Fibroblast of pulmonary artery (primary cell): ENCODE data around the gene CD164L2.

ENCODE experiments used
- DNase-seq: peaks from one replicate; pipeline ENCODE4 v3.0.0-alpha.2; 2010; ENCODE audit warnings: low read depth
- H3K4me3 ChIP-seq: replicated peaks from 2 replicates; pipeline ENCODE4 v1.5.1; 2011; ENCODE audit warnings: low read depth, mild to moderate bottlenecking, control low read depth, low read length, moderate library complexity
- CTCF ChIP-seq: IDR thresholded peaks from 2 replicates; pipeline ENCODE4 v1.5.1; 2011; ENCODE audit warnings: mild to moderate bottlenecking, control low read depth, low read length, inconsistent platforms; ENCODE audit errors: missing control alignments

The CD164L2 gene

GRCh38 chr1:27383661-27384060, 528 bp upstream of the CD164L2 start:
- H3K4me3 ChIP-seq = no peak overlapping the region
- TF ChIP-seq CTCF = no peak
- no peak for DNase-seq

GRCh38 chr1:27381969-27382762, 967 bp downstream of the CD164L2 start:
- no peak for DNase-seq
- TF ChIP-seq CTCF = no peak
- no peak overlapping the region for H3K4me3 ChIP-seq

- no peak for TF ChIP-seq CTCF
- no peak for DNase-seq
- no peak overlapping the region for H3K4me3 ChIP-seq
Measured at GRCh38 chr1:27380766-27381733, 2.1 kb downstream of the CD164L2 start.

- DNase-seq = no peak
- no peak overlapping the region for H3K4me3 ChIP-seq
- no peak for TF ChIP-seq CTCF
Measured at GRCh38 chr1:27380224-27380623, 2.9 kb downstream of the CD164L2 start.

- no peak for TF ChIP-seq CTCF
- no peak overlapping the region for H3K4me3 ChIP-seq
- DNase-seq = no peak
Measured at GRCh38 chr1:27379564-27380122, 3.5 kb downstream of the CD164L2 start.

DNA sequence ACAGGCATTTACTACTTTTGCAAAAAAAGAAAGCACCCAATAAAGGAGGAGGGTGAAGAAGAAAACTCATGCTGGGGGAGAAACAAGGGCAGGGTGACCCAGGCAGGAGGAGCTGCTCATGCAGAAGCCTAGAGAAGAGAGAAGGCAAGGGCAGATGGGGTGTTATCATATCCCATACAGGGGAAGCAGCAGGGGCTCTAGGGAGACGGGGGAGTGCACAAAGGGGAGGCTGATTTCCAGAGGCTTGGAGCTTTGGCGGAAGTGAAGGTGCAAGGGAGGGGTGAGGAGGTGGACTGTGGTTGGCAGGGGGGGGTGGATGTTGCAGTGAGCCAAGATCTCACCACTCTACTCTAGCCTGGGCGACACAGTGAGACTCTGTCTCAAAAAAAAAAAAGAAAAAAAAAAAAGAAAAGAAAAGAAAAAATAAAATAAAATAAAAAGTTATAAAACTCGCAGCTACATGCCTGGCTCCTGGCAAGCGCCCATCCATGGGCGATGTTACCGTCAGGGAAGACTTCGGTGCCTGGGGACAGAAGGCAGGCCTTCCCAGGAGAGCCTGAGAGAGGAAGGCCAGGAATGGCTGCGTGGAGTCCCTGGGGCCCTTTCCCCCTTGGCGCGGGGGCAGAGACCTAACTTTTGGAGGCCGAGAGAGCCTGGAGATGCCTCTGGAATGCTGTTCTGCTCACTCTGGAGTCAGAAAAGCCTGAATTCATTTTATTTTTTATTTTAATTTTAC, 5.2 kb downstream of the CD164L2 start:
- no peak for DNase-seq
- no peak overlapping the region for H3K4me3 ChIP-seq
- no peak for TF ChIP-seq CTCF
